AG04450 (cell line): Measurements from ENCODE around the gene ADPGK. TPM values are rescaled to one million over a fixed set of nuclear protein-coding genes. Genes with fewer than 3 reads are reported as not detected.

Experiments
- CTCF ChIA-PET: fragments of 300-600, 350-600 bp; formaldehyde crosslinking; extraction: SDS; loops from one replicate; lab custom pipeline; 2022; ENCODE audit warnings: antibody characterized with exemption, inconsistent platforms; lab: Charles Lee
- POLR2A ChIA-PET: fragments of 350-600 bp; formaldehyde crosslinking; extraction: SDS; loops from one replicate; lab custom pipeline; 2021; ENCODE audit warnings: antibody characterized with exemption, inconsistent platforms; lab: Yijun Ruan, JAX
- DNase-seq: peaks from one replicate; pipeline ENCODE4 v3.0.0-alpha.2; 2011; ENCODE audit warnings: low read depth, low spot score
- H3K27ac ChIP-seq: one replicate; pipeline ENCODE4 v1.5.1; 2012; ENCODE audit warnings: low read depth, low read length, control low read depth
- H3K27me3 ChIP-seq: one replicate; pipeline ENCODE4 v1.6.0; 2012; ENCODE audit warnings: low read length; ENCODE audit not compliant: control insufficient read depth, insufficient read depth
- H3K4me3 ChIP-seq: 2 replicates; pipeline ENCODE4 v1.5.1; 2011; ENCODE audit warnings: mild to moderate bottlenecking, low read depth, low read length, control low read depth
- H3K9me3 ChIP-seq: 2 replicates; pipeline ENCODE4 v1.5.1; 2012; ENCODE audit warnings: low read length; ENCODE audit not compliant: control insufficient read depth, insufficient read depth
- CTCF ChIP-seq: IDR thresholded peaks from 2 replicates; pipeline ENCODE4 v1.5.1; 2011; ENCODE audit warnings: low read depth, low read length, control low read depth, inconsistent platforms
- polyA plus RNA-seq: library from polyadenylated mRNA; depleted of rRNA; stranded (reverse); fragments of >200 nt; gene quantifications from 2 replicates; pipeline ENCODE4 v1.2.3, GENCODE V29; 2011

Gene ADPGK
- polyA plus RNA-seq, 1 experiment: 74.3 TPM

DNA sequence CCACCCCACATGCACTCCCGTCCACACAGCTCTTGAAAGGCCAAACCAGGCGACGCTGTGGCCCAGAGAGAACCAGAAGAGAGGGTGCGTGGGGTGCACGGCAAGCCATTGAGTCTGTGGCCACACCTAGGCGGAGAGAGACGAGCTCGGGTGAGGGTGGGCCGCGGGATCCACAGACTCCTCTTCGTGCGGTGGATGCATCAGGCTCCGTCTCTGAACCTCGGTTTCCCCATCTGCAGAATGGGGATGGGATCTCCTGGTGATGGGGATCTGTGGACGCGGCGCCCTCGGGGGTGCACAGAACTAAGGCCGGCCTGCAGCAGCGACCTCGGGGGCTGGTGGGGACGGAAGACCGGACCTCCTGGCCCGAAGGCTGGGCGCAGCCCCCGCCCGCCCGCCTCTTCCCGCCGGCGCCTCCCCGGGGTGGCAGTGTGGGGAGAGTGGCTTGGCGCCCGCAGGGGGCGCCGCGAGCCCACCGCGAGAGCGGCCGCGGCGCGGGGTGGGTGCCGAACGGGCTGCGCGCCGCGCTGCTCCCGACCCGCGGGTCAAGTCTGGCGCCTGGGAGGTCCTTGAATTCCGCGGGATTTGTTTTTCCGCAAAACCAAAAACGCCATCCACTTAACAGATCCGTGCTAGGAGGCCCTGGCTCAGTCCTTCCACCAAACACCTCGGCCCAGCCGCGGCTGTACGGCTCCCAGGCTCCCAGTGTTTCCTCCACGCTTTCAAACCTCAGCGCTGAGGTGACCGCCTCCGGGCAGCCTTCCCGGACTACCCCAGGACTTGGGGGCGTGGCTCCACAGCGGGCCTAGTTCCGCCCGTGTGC, 13.2 kb upstream of the ADPGK start:
- peak; percentile 29; the same call in 1 of the 2 replicates for TF ChIP-seq CTCF
- CTCF ChIA-PET: interaction anchor here (1.2 to 2.6 kb wide), 5 partner anchors 12 to 286 kb away, joined by 4 to 13 read pairs (median 10); no protein-coding TSS in a partner anchor
- DNase-seq: no peak
- H3K27me3 ChIP-seq: no peaks in the 10 kb centered on the region
- H3K4me3 ChIP-seq: peak overlapping the region; percentile 55
- H3K9me3 ChIP-seq: no peaks in the 10 kb centered on the region; the same call in 1 of the 2 replicates
- no peak overlapping the region for H3K27ac ChIP-seq
- POLR2A ChIA-PET: no interaction called here

DNA sequence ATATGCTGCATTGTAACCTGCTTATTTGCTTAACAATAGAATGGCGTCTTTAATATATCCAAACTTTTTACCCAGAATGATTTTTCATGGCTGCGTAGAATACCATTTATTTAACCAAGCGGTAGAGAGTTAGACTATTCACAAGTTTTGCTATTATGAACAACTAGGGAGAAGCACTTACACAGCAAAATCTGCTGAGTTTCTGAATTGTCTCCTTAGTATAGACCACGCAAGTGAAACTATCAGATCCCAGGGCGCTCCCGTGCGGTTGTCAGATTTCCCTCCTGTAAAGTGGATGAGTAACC, 12.6 kb upstream of the ADPGK start:
- Histone ChIP-seq H3K9me3 (no peaks in the 10 kb centered on the region; the same call in 1 of the 2 replicates), H3K4me3 (no peak overlapping the region), H3K27ac (no peak overlapping the region), H3K27me3 (no peaks in the 10 kb centered on the region)
- TF ChIP-seq CTCF: no peak
- ChIA-PET CTCF (interaction anchor here (1.2 to 2.6 kb wide), 4 partner anchors 12 to 286 kb away, joined by 4 to 12 read pairs (median 8); no protein-coding TSS in a partner anchor), POLR2A (no interaction called here)
- no peak for DNase-seq

GRCh38 chr15:72793766-72794660, 10.5 kb upstream of the ADPGK start:
- no peak for DNase-seq
- POLR2A ChIA-PET: interaction anchor here (0.5 kb wide), 1 partner anchor 12 kb away, joined by 3 read pairs; no protein-coding TSS in a partner anchor
- Histone ChIP-seq H3K27me3 (no peaks in the 10 kb centered on the region), H3K9me3 (no peaks in the 10 kb centered on the region; the same call in 1 of the 2 replicates), H3K4me3 (no peak overlapping the region), H3K27ac (no peak overlapping the region)
- CTCF ChIA-PET: interaction anchor here (0.6 to 2.6 kb wide), 8 partner anchors 72 to 480 kb away, joined by 3 to 10 read pairs (median 4); no protein-coding TSS in a partner anchor
- no peak for TF ChIP-seq CTCF

GRCh38 chr15:72792431-72792830, 8.9 kb upstream of the ADPGK start:
- H3K4me3 ChIP-seq: no peak overlapping the region
- no peaks in the 10 kb centered on the region for H3K27me3 ChIP-seq
- no peak for DNase-seq
- TF ChIP-seq CTCF: no peak
- ChIA-PET POLR2A (no interaction called here), CTCF (no interaction called here)
- H3K27ac ChIP-seq: no peak overlapping the region
- H3K9me3 ChIP-seq: no peaks in the 10 kb centered on the region; the same call in 1 of the 2 replicates
